IPS-NIHi11 (cell line): ENCODE data around the gene SACM1L.
"Not testable (repeated sequence)": the region's sequence is repeated elsewhere in the genome, so short reads cannot be mapped to it uniquely, and the experiment has no call there.

Experiments
- DNase-seq: peaks from one replicate; pipeline ENCODE4 v3.0.0; 2012; ENCODE audit warnings: mixed read lengths, low spot score

SACM1L gene

GRCh38 chr3:45667569-45667934 is 21.6 kb upstream of the SACM1L start:
- DNase-seq, result no peak

- DNase-seq, result no peak
These were observed 18.8 kb upstream of the SACM1L start for GRCh38 chr3:45670436-45670835.

- DNase-seq, result no peak
These were observed 18.2 kb upstream of the SACM1L start for GRCh38 chr3:45670991-45671390.

GRCh38 chr3:45673273-45673672 is 15.9 kb upstream of the SACM1L start:
- no peak for DNase-seq

GRCh38 chr3:45676325-45677032 is 12.7 kb upstream of the SACM1L start:
- no peak for DNase-seq

GRCh38 chr3:45677033-45677446 is 12.2 kb upstream of the SACM1L start:
- no peak for DNase-seq

GRCh38 chr3:45677841-45678240 is 11.4 kb upstream of the SACM1L start:
- no peak for DNase-seq

GRCh38 chr3:45679805-45680204 is 9.4 kb upstream of the SACM1L start:
- no peak for DNase-seq

GRCh38 chr3:45681221-45681620 is 8.0 kb upstream of the SACM1L start:
- no peak for DNase-seq

GRCh38 chr3:45681846-45682245 is 7.3 kb upstream of the SACM1L start:
- no peak for DNase-seq

- DNase-seq, result no peak
These were observed 6.9 kb upstream of the SACM1L start for GRCh38 chr3:45682311-45682710.

GRCh38 chr3:45682786-45683185 is 6.4 kb upstream of the SACM1L start:
- no peak for DNase-seq

- no peak for DNase-seq
These were observed 5.5 kb upstream of the SACM1L start for GRCh38 chr3:45683417-45684326.

GRCh38 chr3:45684327-45684892 is 4.8 kb upstream of the SACM1L start:
- peak; percentile 49 for DNase-seq

GRCh38 chr3:45685722-45686121 is 3.5 kb upstream of the SACM1L start:
- not testable (repeated sequence) for DNase-seq

GRCh38 chr3:45686850-45687249 is 2.3 kb upstream of the SACM1L start:
- no peak for DNase-seq

- DNase-seq, result no peak
These were observed 1.4 kb upstream of the SACM1L start for GRCh38 chr3:45687828-45688193.

- peak; percentile 39 for DNase-seq
These were observed 858 bp upstream of the SACM1L start for GRCh38 chr3:45688194-45688881.

- DNase-seq, result no peak
These were observed 570 bp downstream of the SACM1L start for GRCh38 chr3:45689787-45690145.

GRCh38 chr3:45690336-45691035 is 1.3 kb downstream of the SACM1L start:
- no peak for DNase-seq

- DNase-seq, result no peak
These were observed 2.6 kb downstream of the SACM1L start for GRCh38 chr3:45691842-45692241.

- no peak for DNase-seq
These were observed 3.7 kb downstream of the SACM1L start for GRCh38 chr3:45692866-45693265.
